Activated T-helper 1 cell treated with Interleukin-2 at 50 U/mL for 16 hours (primary cell): ENCODE measurements around the gene TBXAS1.

Experiments used
- DNase-seq: peaks from one replicate; pipeline ENCODE4 v3.0.0-alpha.2; 2020; ENCODE audit warnings: low read depth

Gene TBXAS1

DNA sequence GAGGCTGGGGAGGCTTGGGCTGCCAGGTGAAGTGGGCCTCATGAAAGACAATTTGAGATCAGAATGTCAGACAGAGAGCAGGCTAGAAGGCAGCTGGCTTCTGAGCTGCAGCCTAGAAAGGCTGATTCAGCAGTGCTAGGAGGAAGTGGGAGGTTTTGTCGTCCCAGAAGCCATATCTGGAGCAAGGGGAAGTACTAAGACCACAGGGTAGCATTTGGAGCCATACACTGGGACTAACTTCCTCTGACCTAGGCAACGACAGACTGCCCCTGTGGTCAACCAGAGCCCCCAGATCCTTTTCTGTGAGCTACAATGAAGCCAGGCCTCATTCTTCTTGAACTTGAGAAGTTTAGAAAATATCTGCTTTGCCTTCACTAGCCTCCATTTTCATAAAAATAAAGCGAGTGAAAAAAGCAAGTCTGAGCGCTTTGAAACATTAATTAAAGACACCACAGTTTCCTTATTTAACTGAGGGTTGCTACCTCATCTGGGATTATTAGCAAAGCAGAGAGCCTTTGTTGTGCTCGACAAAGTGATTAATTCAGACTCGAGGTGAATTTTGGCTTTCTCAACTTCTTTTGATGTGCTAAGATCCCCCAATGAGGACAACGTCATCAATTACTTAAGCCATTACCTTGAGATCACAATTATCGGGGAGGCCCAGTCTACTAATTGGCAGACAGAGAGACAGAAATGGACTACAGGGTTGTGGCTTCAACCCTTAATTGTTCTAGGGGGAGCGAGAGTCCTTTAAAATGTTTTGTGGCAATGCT lies 26.6 kb downstream of the TBXAS1 start:
- no peak for DNase-seq

DNA sequence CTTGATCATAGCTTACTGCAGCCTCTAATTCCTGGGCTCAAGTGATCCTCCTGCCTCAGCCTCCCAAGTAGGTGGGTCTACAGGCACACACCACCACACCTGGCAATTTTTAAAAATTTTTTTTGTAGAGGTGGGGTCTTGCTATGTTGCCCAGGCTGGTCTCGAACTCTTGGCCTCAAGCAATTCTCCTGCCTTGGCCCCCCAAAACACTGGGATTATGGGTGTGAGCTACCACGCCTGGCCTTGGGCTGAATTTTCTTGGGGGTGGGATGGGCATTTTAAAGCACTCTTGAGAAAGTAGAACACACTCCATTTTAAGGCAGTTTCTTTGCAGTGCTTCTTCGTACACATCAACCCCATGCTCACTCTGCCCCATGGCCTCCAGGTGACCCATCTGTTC lies 28.7 kb downstream of the TBXAS1 start:
- no peak for DNase-seq

DNA sequence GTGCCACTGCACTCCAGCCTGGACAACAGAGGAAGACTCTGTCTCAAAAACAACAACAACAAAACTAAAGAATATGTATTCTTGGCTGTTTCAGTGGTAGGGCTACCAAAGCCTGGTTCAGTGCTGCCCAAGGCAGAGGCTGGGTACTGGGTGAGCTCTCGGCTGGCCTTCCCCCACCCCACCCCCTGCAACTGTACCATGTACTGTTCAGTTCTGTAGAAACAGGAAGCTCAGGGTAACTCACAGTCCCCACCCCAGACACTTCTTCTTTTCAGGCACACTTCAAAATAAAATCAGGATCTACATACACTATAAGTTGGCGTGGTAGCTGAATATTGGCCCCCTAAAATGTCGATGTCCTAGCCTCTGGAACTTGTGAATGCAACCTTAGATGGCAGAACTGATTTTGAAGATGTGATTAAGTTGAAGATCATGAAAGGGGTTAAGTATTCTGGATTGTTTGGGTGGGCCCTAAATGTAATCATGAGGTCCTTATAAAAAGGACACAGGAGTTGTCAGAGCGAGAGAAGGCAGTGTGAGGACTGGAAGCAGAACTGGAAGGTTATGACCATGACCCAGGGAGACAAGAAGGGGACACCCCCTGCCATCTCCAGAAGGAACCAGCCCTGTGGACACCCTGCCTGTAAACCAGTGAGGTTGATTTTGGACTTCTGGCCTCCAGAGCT lies 31.2 kb downstream of the TBXAS1 start:
- DNase-seq: no peak

GRCh38 chr7:139861803-139862202 lies 32.7 kb downstream of the TBXAS1 start:
- DNase-seq: no peak

GRCh38 chr7:139866047-139866837 lies 37.2 kb downstream of the TBXAS1 start:
- no peak for DNase-seq

GRCh38 chr7:139867847-139868246 lies 38.8 kb downstream of the TBXAS1 start:
- DNase-seq: no peak

GRCh38 chr7:139869886-139870285 lies 40.8 kb downstream of the TBXAS1 start:
- no peak for DNase-seq

- no peak for DNase-seq
Observed at GRCh38 chr7:139870380-139870779, 41.3 kb downstream of the TBXAS1 start.

GRCh38 chr7:139871331-139871730 lies 42.3 kb downstream of the TBXAS1 start:
- DNase-seq: no peak

DNA sequence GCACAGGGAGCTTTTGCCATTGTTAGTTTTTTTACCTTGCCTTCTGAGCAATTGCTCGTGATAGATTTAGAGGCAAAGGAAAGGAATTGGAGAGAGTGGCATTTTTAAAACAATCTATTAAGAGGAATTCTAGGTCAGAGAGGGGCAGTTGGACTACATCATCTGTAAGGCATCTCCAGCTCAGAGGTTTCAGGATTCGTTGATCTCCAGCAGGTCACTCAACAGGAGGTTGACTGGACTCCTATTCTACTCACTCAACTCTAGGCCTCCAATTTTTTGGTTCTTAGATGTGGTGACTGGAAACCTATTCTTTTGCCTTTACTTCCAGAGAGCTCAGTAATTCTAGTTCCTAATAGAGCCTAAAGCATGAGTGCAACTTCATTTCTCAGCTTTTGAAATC lies 42.8 kb downstream of the TBXAS1 start:
- no peak for DNase-seq

GRCh38 chr7:139873593-139874301 lies 44.7 kb downstream of the TBXAS1 start:
- no peak for DNase-seq

DNA sequence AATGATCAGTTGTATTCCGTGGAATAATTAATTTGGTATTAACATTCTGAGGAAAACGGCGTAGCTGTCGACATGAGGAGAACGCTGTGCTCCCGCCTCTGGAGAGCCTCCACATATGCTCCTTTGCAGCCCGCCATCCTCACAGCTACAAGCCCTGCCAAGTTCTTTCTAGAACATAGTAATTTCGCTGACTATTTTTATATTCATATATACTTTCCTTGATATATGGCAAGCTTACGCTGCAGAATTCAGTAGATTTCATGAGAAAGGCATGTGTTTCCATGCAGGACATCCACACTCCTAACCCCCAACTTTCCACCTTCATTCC lies 45.2 kb downstream of the TBXAS1 start:
- DNase-seq: no peak

- no peak for DNase-seq
Observed at GRCh38 chr7:139875821-139876241, 46.8 kb downstream of the TBXAS1 start.

DNA sequence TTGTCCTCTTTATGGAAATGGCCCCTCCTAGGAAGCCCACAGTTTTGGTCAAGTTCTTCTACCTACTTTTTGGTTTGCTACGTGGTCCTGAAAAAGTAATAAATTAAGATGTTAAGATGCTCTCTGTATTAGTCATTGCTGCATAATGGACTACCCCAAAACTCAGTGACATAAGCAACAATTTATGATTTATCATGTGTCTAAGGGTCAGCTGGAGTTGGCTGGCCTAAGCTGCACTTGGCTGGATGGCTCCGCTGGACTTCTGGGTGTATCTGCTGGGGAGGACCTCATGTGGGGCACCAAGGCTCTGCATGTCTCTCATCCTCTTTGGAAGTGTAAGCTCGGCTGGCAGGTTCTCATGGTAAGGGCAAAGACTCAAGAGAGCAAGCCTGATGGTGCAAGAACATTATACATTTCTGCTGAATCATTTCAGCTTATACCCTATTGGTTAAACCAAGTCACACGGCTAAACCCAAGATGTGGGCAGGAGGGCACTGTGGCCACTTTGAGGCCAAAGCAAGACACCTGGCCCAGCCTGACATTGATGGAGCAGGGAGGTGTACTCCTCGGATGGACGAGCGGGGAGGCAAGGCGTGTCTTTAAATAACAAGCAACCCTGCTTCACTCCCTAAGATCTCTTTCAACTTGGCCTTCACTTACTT lies 47.7 kb downstream of the TBXAS1 start:
- DNase-seq: no peak

- no peak for DNase-seq
Observed at GRCh38 chr7:139883814-139884213, 54.8 kb downstream of the TBXAS1 start.

DNA sequence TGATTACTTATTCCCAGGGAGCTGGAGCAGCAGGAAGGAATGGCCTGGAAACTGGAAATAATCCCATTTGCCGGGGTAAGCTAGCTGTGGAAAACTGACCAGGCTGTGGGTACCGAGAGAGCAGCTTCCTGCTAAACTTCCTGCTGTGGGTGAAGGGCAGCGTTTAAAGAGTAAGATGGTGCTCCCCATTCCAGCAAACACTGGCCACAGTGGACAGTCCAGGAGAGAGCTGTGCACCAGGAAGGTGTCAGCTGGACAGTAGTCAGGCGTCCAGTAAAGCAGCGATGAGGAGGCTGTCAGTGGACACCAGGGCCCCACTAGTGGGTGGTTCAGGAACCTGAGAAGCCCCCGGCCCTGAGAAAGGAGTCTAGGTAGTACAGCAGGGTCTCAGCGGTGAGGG lies 55.4 kb downstream of the TBXAS1 start:
- DNase-seq: no peak

DNA sequence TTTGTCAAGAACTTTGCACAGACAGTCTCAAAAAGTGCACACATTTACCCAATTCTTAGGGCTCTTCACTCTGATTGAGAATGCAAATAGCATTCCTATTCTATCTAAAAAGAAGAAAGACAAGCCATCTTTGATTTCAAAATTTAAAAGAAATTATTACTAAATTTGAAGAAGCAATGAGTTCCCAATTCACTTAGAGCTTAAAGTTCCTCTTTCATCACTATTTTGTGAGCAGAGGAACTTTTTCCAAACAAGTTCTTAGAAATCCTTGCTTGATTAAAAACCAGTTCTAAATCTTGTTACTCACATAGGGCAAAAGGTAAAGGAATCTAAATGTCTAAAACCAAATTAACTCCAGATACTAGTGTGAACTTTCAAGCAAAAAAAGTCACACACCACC lies 56.4 kb downstream of the TBXAS1 start:
- DNase-seq: no peak

DNA sequence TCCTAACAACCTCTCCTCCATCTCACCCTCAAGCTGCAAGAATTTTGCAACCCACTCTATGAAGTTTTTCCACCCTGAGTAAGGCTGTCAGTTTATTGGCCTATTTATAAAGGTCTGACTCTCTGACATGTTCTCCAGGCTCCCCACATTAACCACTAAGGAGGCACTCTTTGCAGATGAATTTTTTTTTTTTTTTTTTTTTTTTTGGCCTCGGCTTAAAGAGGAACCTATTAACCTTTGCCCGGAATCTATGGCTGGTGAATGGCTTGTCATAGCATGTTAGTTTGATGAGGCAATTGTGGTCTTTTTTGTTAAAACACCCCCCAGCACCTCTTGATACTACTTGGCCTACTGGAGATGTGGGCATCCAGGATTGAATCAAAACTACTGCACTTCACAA lies 57.1 kb downstream of the TBXAS1 start:
- no peak for DNase-seq

DNA sequence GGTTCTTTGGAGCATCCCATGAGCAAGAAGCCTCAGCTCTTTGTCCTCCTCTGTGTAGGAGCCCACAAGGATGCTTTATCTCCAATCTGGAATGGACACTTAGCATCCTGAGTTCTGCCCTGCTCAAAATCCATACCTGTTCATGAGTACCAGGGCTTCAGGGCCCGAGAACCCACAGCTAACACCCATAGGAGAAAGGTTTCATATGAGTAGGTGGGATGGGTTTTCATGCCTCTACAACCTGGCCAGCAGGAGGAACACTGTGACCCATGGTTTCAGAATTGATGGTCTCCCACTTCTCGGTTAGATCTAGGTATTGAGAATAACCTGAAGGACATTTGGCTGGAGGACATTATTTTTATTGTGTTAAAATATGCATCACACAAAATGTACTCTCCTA lies 57.8 kb downstream of the TBXAS1 start:
- no peak for DNase-seq

DNA sequence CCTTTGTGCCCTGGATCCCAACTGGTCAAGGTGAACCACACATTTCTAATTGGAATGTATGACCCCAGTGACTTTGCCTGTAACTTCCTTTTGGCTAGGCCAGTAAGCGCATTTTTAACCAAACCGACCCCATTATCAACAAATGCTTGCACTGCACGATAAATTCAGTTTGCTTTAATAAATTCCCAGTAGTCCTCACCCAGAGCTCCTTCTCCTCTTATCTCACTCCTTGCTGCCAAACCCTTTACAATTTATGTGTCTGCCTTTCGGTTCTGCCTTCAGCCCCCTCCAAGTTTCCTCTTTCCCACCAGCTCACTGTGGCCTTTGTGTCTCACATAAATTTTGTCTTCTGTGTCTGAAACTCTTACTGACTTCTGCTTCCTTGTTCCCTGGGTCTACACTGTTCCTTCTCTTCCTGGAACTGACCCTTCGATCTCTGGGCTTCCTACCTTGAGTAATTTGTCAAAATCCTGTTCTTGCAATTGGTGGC lies 59.0 kb downstream of the TBXAS1 start:
- no peak for DNase-seq

GRCh38 chr7:139889186-139889871 lies 60.3 kb downstream of the TBXAS1 start:
- DNase-seq: no peak
